Fibroblast of peridontal ligament (primary cell): Measurements from ENCODE around the gene SZT2.
"Not testable (repeated sequence)": the region's sequence is repeated elsewhere in the genome, so short reads cannot be mapped to it uniquely, and the experiment has no call there.

Source experiments
- DNase-seq: peaks from one replicate; pipeline ENCODE4 v3.0.0-alpha.2; 2010; ENCODE audit errors: extremely low read depth

The SZT2 gene

GRCh38 chr1:43454270-43455011 is 64.7 kb downstream of the SZT2 start:
- peak; percentile 87 for DNase-seq

GRCh38 chr1:43455213-43455889 is 65.7 kb downstream of the SZT2 start:
- no peak for DNase-seq

- DNase-seq = not testable (repeated sequence)
These were observed 68.7 kb downstream of the SZT2 start for GRCh38 chr1:43458379-43458778.

GRCh38 chr1:43460988-43461693 is 71.4 kb downstream of the SZT2 start:
- peak; percentile 46 for DNase-seq

- no peak for DNase-seq
These were observed 73.8 kb downstream of the SZT2 start for GRCh38 chr1:43463479-43463878.

GRCh38 chr1:43464681-43465504 is 75.2 kb downstream of the SZT2 start:
- DNase-seq = peak; percentile 56

GRCh38 chr1:43465505-43466067 is 75.9 kb downstream of the SZT2 start:
- no peak for DNase-seq

- DNase-seq = no peak
These were observed 76.7 kb downstream of the SZT2 start for GRCh38 chr1:43466403-43466802.

GRCh38 chr1:43468414-43468813 is 78.7 kb downstream of the SZT2 start:
- no peak for DNase-seq

- no peak for DNase-seq
These were observed 80.2 kb downstream of the SZT2 start for GRCh38 chr1:43469932-43470331.

- no peak for DNase-seq
These were observed 82.4 kb downstream of the SZT2 start for GRCh38 chr1:43472087-43472462.

GRCh38 chr1:43472463-43473151 is 82.9 kb downstream of the SZT2 start:
- DNase-seq = peak; percentile 90

- no peak for DNase-seq
These were observed 83.8 kb downstream of the SZT2 start for GRCh38 chr1:43473463-43473862.

- peak; percentile 45 for DNase-seq
These were observed 86.1 kb downstream of the SZT2 start for GRCh38 chr1:43475611-43476401.

GRCh38 chr1:43477716-43478115 is 88.0 kb downstream of the SZT2 start:
- no peak for DNase-seq

GRCh38 chr1:43479414-43479813 is 89.7 kb downstream of the SZT2 start:
- DNase-seq = no peak

GRCh38 chr1:43481491-43481890 is 91.8 kb downstream of the SZT2 start:
- DNase-seq = no peak

- DNase-seq = no peak
These were observed 92.5 kb downstream of the SZT2 start for GRCh38 chr1:43482215-43482614.

- DNase-seq = no peak
These were observed 94.7 kb downstream of the SZT2 start for GRCh38 chr1:43484367-43484766.

GRCh38 chr1:43488165-43488564 is 98.5 kb downstream of the SZT2 start:
- DNase-seq = no peak
